Smooth muscle cell (in vitro differentiated cells): ENCODE results near the gene CAB39. TPM values are rescaled to one million over a fixed set of nuclear protein-coding genes. Genes with fewer than 3 reads are reported as not detected.

ENCODE experiments used
- DNase-seq: peaks from one replicate; lab custom pipeline; 2025; ENCODE audit not compliant: unreplicated experiment; lab: John Stamatoyannopoulos, UW
- H2AFZ ChIP-seq: fragments of 200-600 bp; sonication (generic); 2 replicates; pipeline ENCODE4 v1.6.0; 2016; ENCODE audit warnings: antibody characterized with exemption, low read depth, mild to moderate bottlenecking
- H3F3A ChIP-seq: fragments of 200-600 bp; sonication (generic); 2 replicates; pipeline ENCODE4 v1.6.0; 2017; ENCODE audit warnings: antibody characterized with exemption, low read depth
- H3K27ac ChIP-seq: fragments of 200-600 bp; sonication (generic); 2 replicates; pipeline ENCODE4 v1.5.1; 2016; ENCODE audit warnings: low read depth, mild to moderate bottlenecking
- H3K27me3 ChIP-seq: fragments of 200-600 bp; sonication (generic); 2 replicates; pipeline ENCODE4 v1.6.1; 2016; ENCODE audit warnings: low read depth, mild to moderate bottlenecking
- H3K36me3 ChIP-seq: fragments of 200-600 bp; sonication (generic); 2 replicates; pipeline ENCODE4 v1.5.1; 2016; ENCODE audit warnings: low read depth
- H3K4me1 ChIP-seq: fragments of 200-600 bp; sonication (generic); 2 replicates; pipeline ENCODE4 v1.5.1; 2016; ENCODE audit warnings: low read depth
- H3K4me2 ChIP-seq: fragments of 200-600 bp; sonication (generic); 2 replicates; pipeline ENCODE4 v1.6.0; 2016; ENCODE audit warnings: mild to moderate bottlenecking
- H3K4me3 ChIP-seq: fragments of 200-600 bp; sonication (generic); 2 replicates; pipeline ENCODE4 v1.5.1; 2016; ENCODE audit warnings: mild to moderate bottlenecking
- H3K79me2 ChIP-seq: fragments of 200-600 bp; sonication (generic); 2 replicates; pipeline ENCODE4 v1.6.0; 2016; ENCODE audit warnings: low read depth, mild to moderate bottlenecking
- H3K9ac ChIP-seq: fragments of 200-600 bp; sonication (generic); 2 replicates; pipeline ENCODE4 v1.6.0; 2016; ENCODE audit warnings: low read depth
- H3K9me3 ChIP-seq: fragments of 200-600 bp; sonication (generic); replicated peaks from 2 replicates; pipeline ENCODE4 v1.5.1; 2016; ENCODE audit warnings: low read depth
- H4K20me1 ChIP-seq: fragments of 200-600 bp; sonication (generic); 2 replicates; pipeline ENCODE4 v1.6.0; 2016; ENCODE audit warnings: low read depth
- CTCF ChIP-seq: fragments of 200-600 bp; sonication (generic); IDR thresholded peaks from 2 replicates; pipeline ENCODE4 v1.5.1; 2017; ENCODE audit warnings: borderline replicate concordance, mild to moderate bottlenecking, antibody characterized with exemption; ENCODE audit not compliant: insufficient read depth, poor library complexity, severe bottlenecking
- WGBS: methylation state at CpG from one replicate; pipeline ENCODE4 v1.1.7; 2016; ENCODE audit warnings: low lambda C conversion rate; 5-methylcytosine and 5-hydroxymethylcytosine counted together
- polyA plus RNA-seq: library from polyadenylated mRNA; unstranded; fragments of >200 nt; fragmentation: Nextera tagmentation; extraction: Ambion mirVana; gene quantifications from 2 replicates; pipeline ENCODE4 v1.2.1, GENCODE V29; 2016
- total RNA-seq: library from RNA; depleted of rRNA; stranded (reverse); fragments of >200 nt; gene quantifications from 2 replicates; pipeline ENCODE4 v1.2.3, GENCODE V29; 2014

The CAB39 gene
- total and polyA plus RNA-seq, 2 experiments from 2014 or later: 21.7 to 62.4 TPM

DNA sequence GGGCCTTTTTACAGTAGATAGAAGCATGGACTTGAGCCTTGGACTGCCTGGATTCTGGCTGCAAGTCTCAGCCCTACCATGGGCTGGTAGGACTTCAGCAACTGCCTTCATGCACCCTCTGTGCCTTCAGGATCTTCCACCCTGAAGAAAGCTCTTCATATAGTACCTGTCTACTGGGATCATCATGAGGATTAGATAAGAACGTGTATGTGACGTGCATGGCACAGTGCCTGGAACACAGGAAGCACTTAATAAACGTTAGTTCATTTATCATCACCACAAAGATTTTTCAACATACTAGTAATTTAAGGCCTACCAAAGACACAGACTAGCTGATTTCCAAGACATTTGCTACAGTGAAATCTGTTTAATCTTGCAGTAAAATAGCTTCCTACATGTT lies 98.9 kb downstream of the CAB39 start:
- Histone ChIP-seq H4K20me1 (peaks cover 5% of the 10 kb centered on the region), H3K27me3 (no peaks in the 10 kb centered on the region), H3K9me3 (no peaks in the 10 kb centered on the region), H3K36me3 (peaks cover 5% of the 10 kb centered on the region), H3K27ac (no peak overlapping the region), H3K4me2 (no peak overlapping the region), H2AFZ (no peak overlapping the region), H3K79me2 (no peaks in the 10 kb centered on the region), H3K9ac (no peak overlapping the region), H3K4me3 (no peak overlapping the region), H3K4me1 (no peaks in the 10 kb centered on the region), H3F3A (peaks cover 3% of the 10 kb centered on the region)
- no peak for DNase-seq
- 59% methylated on average over 3 of the region's 3 CpGs for WGBS
- TF ChIP-seq CTCF: no peak

DNA sequence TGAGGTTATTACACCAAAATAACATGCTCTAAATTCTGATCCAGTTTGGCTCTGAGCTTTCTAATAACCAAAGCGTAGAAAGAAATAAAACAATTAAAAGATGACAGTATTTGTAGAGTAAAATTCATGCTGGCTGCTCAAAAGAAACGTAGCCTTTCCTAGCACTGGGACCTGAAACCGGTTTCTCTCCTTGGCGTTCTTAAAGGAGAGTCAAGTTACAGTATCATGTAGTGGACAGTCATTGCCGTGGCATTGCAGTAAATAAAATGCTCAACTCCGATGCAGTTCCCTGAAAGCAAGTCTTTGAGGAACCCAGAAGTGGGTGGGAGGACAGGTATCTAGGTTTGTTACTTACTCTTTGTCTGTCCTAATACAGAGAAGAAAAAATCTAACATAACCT lies 99.4 kb downstream of the CAB39 start:
- Histone ChIP-seq H3K4me1 (no peaks in the 10 kb centered on the region), H2AFZ (no peak overlapping the region), H3K4me2 (no peak overlapping the region), H3K9me3 (no peaks in the 10 kb centered on the region), H3F3A (peaks cover 3% of the 10 kb centered on the region), H3K27me3 (no peaks in the 10 kb centered on the region), H3K4me3 (no peak overlapping the region), H3K79me2 (no peaks in the 10 kb centered on the region), H3K36me3 (peaks cover 5% of the 10 kb centered on the region), H3K9ac (no peak overlapping the region), H3K27ac (no peak overlapping the region), H4K20me1 (peaks cover 5% of the 10 kb centered on the region)
- no peak for DNase-seq
- TF ChIP-seq CTCF: no peak
- WGBS: 81% methylated on average over 6 of the region's 6 CpGs

DNA sequence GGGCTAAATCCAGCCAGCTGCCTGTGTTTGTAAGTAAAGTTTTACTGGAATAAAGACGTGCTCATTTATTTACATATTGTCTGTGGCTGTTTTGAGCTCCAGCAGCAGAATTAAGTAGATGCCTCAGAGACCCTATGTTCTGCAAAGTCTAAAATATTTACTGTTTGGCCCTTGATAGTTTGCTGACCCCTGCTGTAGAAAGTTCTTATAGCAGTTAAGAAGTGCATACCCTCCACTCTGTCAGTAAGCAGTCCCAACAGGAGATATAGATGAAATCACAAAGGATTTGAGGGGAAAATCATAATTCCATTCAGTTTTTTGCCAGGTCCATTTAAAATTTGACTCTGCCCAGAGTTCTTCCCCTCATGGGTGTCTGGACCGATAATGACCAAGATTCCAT lies 102.0 kb downstream of the CAB39 start:
- no peak for DNase-seq

More for the DNA sequence above, 102.0 kb downstream of the CAB39 start:
- H3K27me3 ChIP-seq: no peaks in the 10 kb centered on the region
- no peak overlapping the region for H2AFZ ChIP-seq
- H3K36me3 ChIP-seq: peaks cover 5% of the 10 kb centered on the region
- H3K27ac ChIP-seq: no peak overlapping the region
- no peaks in the 10 kb centered on the region for H3K4me1 ChIP-seq
- no peak overlapping the region for H3K4me2 ChIP-seq
- H3K9ac ChIP-seq: no peak overlapping the region
- no peaks in the 10 kb centered on the region for H3K79me2 ChIP-seq
- TF ChIP-seq CTCF: peak; percentile 42
- H3K4me3 ChIP-seq: no peak overlapping the region
- WGBS: 49% methylated on average over 2 of the region's 2 CpGs
- peaks cover 3% of the 10 kb centered on the region for H3F3A ChIP-seq
- peaks cover 5% of the 10 kb centered on the region for H4K20me1 ChIP-seq
- H3K9me3 ChIP-seq: no peaks in the 10 kb centered on the region
